Measurements from ENCODE around the gene TBC1D14.
"Not testable (repeated sequence)": the region's sequence is repeated elsewhere in the genome, so short reads cannot be mapped to it uniquely, and the experiment has no call there.

TBC1D14 gene

GRCh38 chr4:6890971-6891370 is 18.7 kb upstream of the TBC1D14 start:
- not testable (repeated sequence) for DNase-seq

- DNase-seq = no peak
Measured at GRCh38 chr4:6891436-6892170, 18.0 kb upstream of the TBC1D14 start.

- DNase-seq = no peak
Measured at GRCh38 chr4:6892190-6892908, 17.3 kb upstream of the TBC1D14 start.

GRCh38 chr4:6892909-6893202 is 16.8 kb upstream of the TBC1D14 start:
- DNase-seq = no peak

- DNase-seq = no peak
Measured at GRCh38 chr4:6893449-6894085, 16.1 kb upstream of the TBC1D14 start.

- no peak for DNase-seq
Measured at GRCh38 chr4:6894086-6894478, 15.5 kb upstream of the TBC1D14 start.

- no peak for DNase-seq
Measured at GRCh38 chr4:6894528-6895498, 14.8 kb upstream of the TBC1D14 start.

- no peak for DNase-seq
Measured at GRCh38 chr4:6896035-6896434, 13.6 kb upstream of the TBC1D14 start.

- DNase-seq = no peak
Measured at GRCh38 chr4:6898763-6899162, 10.9 kb upstream of the TBC1D14 start.

- no peak for DNase-seq
Measured at GRCh38 chr4:6900181-6900812, 9.3 kb upstream of the TBC1D14 start.

GRCh38 chr4:6900956-6901355 is 8.7 kb upstream of the TBC1D14 start:
- DNase-seq = no peak

- no peak for DNase-seq
Measured at GRCh38 chr4:6901669-6902317, 7.8 kb upstream of the TBC1D14 start.

GRCh38 chr4:6902318-6903042 is 7.1 kb upstream of the TBC1D14 start:
- no peak for DNase-seq

GRCh38 chr4:6905516-6906445 is 3.8 kb upstream of the TBC1D14 start:
- DNase-seq = peak; percentile 33 to 70

- DNase-seq = not testable (repeated sequence)
Measured at GRCh38 chr4:6906486-6906885, 3.1 kb upstream of the TBC1D14 start.

- DNase-seq = no peak
Measured at GRCh38 chr4:6907658-6908191, 1.9 kb upstream of the TBC1D14 start.

- DNase-seq = no peak
Measured at GRCh38 chr4:6908432-6909112, 1.1 kb upstream of the TBC1D14 start.

- DNase-seq = no peak
Measured at GRCh38 chr4:6909970-6910339, 329 bp downstream of the TBC1D14 start.

- no peak for DNase-seq
Measured at GRCh38 chr4:6910340-6910959, 824 bp downstream of the TBC1D14 start.

Measured in cerebellar nuclear complex (tissue), 1 donor.